ENCODE data around the gene MAPT.

Gene MAPT

DNA sequence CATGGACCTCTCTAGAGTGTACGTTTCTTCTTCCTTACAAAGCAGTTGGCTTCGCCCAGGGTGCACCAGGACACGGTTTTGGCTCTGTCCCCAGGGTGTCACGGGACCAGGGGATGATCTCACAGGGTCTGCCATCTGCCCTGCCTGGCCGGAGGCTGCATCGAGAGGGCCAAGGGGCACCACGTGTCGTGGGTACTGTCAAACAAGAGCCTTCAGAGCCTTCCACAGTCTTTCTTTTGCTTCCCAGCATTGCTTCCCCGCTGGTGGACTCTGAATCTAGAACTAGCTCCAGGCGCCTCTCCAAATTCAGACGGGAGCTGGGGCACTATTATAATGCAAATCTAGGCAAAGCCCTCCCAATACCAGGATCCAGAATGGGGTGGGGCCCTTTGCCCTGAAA is 47.9 kb downstream of the MAPT start:
- H3K4me3 ChIP-seq (ENCODE audit: low read depth, low read length): no peak overlapping the region
- no peak overlapping the region for H3K27ac ChIP-seq
- no peak for DNase-seq
- TF ChIP-seq, protein P1, sequence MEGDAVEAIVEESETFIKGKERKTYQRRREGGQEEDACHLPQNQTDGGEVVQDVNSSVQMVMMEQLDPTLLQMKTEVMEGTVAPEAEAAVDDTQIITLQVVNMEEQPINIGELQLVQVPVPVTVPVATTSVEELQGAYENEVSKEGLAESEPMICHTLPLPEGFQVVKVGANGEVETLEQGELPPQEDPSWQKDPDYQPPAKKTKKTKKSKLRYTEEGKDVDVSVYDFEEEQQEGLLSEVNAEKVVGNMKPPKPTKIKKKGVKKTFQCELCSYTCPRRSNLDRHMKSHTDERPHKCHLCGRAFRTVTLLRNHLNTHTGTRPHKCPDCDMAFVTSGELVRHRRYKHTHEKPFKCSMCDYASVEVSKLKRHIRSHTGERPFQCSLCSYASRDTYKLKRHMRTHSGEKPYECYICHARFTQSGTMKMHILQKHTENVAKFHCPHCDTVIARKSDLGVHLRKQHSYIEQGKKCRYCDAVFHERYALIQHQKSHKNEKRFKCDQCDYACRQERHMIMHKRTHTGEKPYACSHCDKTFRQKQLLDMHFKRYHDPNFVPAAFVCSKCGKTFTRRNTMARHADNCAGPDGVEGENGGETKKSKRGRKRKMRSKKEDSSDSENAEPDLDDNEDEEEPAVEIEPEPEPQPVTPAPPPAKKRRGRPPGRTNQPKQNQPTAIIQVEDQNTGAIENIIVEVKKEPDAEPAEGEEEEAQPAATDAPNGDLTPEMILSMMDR (IDR thresholded peaks at IDR 0.05; ENCODE audit: low read depth, low read length, missing control alignments): no peak
- in situ Hi-C loops (cut with HindIII; ENCODE audit: low pct_ligation_motif_present, low sequenced_read_pairs): no loop called here
- no peaks in the 10 kb centered on the region for H3K36me3 ChIP-seq (replicated peaks)
- H3K27me3 ChIP-seq (replicated peaks): peaks cover 4% of the 10 kb centered on the region

DNA sequence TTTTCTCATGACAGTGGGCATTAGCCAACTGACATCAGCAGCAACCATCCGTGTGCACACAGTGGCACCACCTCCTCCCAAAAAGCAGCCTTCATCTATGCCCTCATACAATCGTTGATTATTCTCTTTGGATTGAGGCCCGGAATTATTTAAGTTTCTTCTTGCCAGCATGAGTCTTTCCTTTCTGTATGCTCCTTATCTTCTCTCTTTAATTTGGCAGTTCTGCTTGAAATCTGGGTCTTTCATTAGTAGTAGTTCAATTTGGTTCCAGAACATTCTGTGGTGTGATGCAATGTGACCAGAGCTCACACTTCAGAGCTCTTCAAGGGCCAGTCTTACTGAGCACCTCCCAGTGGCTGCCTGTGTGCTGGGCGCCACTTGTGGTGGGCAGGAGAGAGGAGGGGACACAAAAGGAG is 52.5 kb downstream of the MAPT start:
- in situ Hi-C loops (cut with HindIII; ENCODE audit: low pct_ligation_motif_present, low sequenced_read_pairs): no loop called here
- TF ChIP-seq, protein P1 (IDR thresholded peaks at IDR 0.05; ENCODE audit: low read depth, low read length, missing control alignments): no peak
- Histone ChIP-seq H3K4me3 (ENCODE audit: low read depth, low read length) (no peak overlapping the region), H3K27me3 (replicated peaks) (peaks cover 15% of the 10 kb centered on the region), H3K27ac (no peak overlapping the region), H3K36me3 (replicated peaks) (no peaks in the 10 kb centered on the region)
- DNase-seq: no peak

DNA sequence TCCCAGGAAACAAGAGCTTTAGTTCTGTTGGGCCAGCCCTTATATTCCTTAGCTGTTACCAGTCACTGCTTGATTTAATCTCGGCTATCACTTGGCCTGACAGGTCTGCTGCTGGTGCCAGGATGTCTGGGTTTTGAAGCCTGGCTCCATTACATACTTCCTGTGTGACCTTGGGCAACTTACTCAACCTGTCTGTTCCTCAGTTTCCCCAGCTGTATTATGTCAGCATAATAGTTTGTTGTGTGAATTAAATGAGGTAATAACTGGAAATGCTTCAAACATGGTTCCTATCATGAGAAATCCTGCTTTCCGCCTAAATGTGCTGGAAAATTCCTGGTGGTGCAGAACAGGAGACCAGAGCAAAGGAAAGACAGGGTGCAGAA is 54.1 kb downstream of the MAPT start:
- Histone ChIP-seq H3K36me3 (replicated peaks) (no peaks in the 10 kb centered on the region), H3K4me3 (ENCODE audit: low read depth, low read length) (no peak overlapping the region), H3K27ac (no peak overlapping the region), H3K27me3 (replicated peaks) (peaks cover 15% of the 10 kb centered on the region)
- DNase-seq: no peak
- in situ Hi-C loops (cut with HindIII; ENCODE audit: low pct_ligation_motif_present, low sequenced_read_pairs): no loop called here
- TF ChIP-seq, protein P1 (IDR thresholded peaks at IDR 0.05; ENCODE audit: low read depth, low read length, missing control alignments): no peak

DNA sequence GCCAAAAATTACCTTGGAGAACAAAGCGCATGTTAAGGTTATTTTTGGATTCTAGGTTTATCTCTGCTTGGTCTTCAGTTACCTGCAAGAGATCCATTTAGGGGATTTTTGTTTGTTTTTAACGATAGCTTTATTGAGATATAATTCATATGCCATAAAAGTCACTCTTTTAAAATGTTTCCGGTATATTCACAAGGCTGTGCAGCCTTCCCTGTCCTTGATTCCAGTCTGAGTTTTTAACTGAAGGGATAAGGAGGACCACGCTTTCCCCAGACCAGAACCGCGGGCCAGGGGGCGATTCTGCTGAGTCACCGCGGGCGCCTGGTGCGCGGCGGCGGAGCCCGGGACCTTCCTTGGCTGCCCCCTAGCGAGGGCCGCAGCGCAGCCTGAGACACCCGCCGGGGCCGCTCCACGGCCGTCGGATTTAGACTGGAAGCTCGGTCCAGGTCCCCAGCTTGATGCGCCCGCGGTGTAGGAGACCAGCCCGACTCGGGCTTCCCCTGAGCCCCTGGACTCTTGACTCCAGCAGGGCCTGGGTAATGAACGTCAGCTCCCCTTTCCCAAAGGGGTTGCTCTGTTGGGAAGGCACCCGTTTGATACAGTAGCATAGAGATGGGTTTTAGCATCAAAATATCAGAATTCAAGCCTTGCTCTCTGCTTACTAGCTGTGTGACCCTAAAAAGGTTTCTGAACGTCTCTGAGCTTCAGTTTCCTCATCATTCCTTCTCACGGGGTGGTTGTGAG is 54.7 kb downstream of the MAPT start:
- TF ChIP-seq, protein P1 (IDR thresholded peaks at IDR 0.05; ENCODE audit: low read depth, low read length, missing control alignments): peak; percentile 75
- in situ Hi-C loops (cut with HindIII; ENCODE audit: low pct_ligation_motif_present, low sequenced_read_pairs): no loop called here
- H3K4me3 ChIP-seq (ENCODE audit: low read depth, low read length): no peak overlapping the region
- peak; percentile 52 for DNase-seq
- H3K36me3 ChIP-seq (replicated peaks): no peaks in the 10 kb centered on the region
- no peak overlapping the region for H3K27ac ChIP-seq
- peaks cover 15% of the 10 kb centered on the region for H3K27me3 ChIP-seq (replicated peaks)

DNA sequence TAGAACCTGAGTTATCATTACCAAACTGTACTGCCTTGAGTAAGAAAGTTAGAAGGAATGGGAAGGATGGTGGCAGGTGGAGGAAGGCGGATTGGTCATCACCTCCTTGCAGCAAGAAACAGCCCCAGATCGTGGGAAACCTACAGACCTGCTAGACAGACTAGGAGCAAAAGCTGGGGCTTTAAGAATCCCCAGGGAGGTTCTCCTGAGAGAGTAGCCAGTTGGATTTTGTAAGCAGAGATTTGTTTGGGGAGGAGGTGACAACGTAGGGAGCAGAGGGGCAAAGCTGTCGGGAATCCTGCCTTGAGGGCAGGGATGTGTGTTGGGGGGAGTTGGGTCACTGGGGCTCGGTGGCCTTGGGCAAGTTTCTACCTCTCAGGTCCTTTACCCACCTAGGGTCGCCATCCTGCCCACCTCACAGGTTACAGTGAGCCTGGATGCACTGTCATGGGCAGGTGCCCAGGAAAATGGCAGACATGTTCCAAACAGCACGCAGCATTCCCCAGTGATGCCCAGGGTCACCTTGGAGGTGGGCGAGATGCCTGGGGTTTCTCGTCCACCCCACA is 55.5 kb downstream of the MAPT start:
- H3K27ac ChIP-seq: no peak overlapping the region
- TF ChIP-seq, protein P1 (IDR thresholded peaks at IDR 0.05; ENCODE audit: low read depth, low read length, missing control alignments): no peak
- no peak for DNase-seq
- H3K27me3 ChIP-seq (replicated peaks): peaks cover 15% of the 10 kb centered on the region
- H3K4me3 ChIP-seq (ENCODE audit: low read depth, low read length): no peak overlapping the region
- in situ Hi-C loops (cut with HindIII; ENCODE audit: low pct_ligation_motif_present, low sequenced_read_pairs): no loop called here
- H3K36me3 ChIP-seq (replicated peaks): no peaks in the 10 kb centered on the region

All from brain microvascular endothelial cell (primary cell).